Stomach (tissue), 9 donors: ENCODE data around the gene PSD4. TPM values are rescaled to one million over a fixed set of nuclear protein-coding genes. Genes with fewer than 3 reads are reported as not detected.

Source experiments
- DNase-seq, 2 donors: peaks; one replicate each; pipeline versions ENCODE4 v3.0.0 to v3.0.0-alpha.2; 2013 to 2019
- H3K27ac ChIP-seq, 5 donors: fragments of 200-600 bp in 4 of 5; sonication (generic) in 4 of 5; one replicate each; pipeline ENCODE4 v1.5.1; 2013 to 2019; ENCODE audit warnings: mild to moderate bottlenecking in 1 of 5, moderate library complexity in 1 of 5
- H3K27me3 ChIP-seq, 3 donors: fragments of 200-600 bp; sonication (generic); one replicate each; pipeline ENCODE4 v1.5.1; 2017 to 2019; ENCODE audit warnings: mixed run types in 1 of 3
- H3K36me3 ChIP-seq, 4 donors: fragments of 200-600 bp; sonication (generic); 1 replicate in 3 of 4; 2 replicates in 1 of 4; pipeline ENCODE4 v1.5.1; 2016 to 2019
- H3K4me1 ChIP-seq, 4 donors: fragments of 200-600 bp; sonication (generic); one replicate each; pipeline ENCODE4 v1.5.1; 2016 to 2019
- H3K4me3 ChIP-seq, 4 donors: fragments of 200-600 bp; sonication (generic) in 3 of 4; one replicate each; pipeline ENCODE4 v1.5.1; 2016 to 2019; ENCODE audit warnings: mild to moderate bottlenecking in 1 of 4
- H3K9me3 ChIP-seq, 4 donors: fragments of 200-600 bp; sonication (generic); one replicate each; pipeline ENCODE4 v1.5.1; 2016 to 2019
- CTCF ChIP-seq, 7 experiments: fragments of 450-650 bp in 4 of 7; fragments of 200-600 bp in 3 of 7; sonication (generic) in 3 of 7; IDR thresholded peaks; one replicate each; pipeline ENCODE4 v1.5.1; 2016 to 2019; ENCODE audit warnings: antibody characterized with exemption in 7 of 7, control low read depth in 2 of 7, mild to moderate bottlenecking in 1 of 7
- EP300 ChIP-seq: sonication (generic); formaldehyde crosslinking; IDR thresholded peaks from one replicate; pipeline ENCODE4 v1.6.1; 2017; ENCODE audit warnings: antibody characterized with exemption
- POLR2A ChIP-seq, 4 donors: fragments of 450-650 bp; IDR thresholded peaks; one replicate each; pipeline ENCODE4 v1.6.1; 2016; ENCODE audit warnings: antibody characterized with exemption in 4 of 4, control low read depth in 2 of 4, mild to moderate bottlenecking in 1 of 4, moderate library complexity in 1 of 4
- POLR2AphosphoS5 ChIP-seq, 3 donors: sonication (generic); formaldehyde crosslinking; IDR thresholded peaks; one replicate each; pipeline ENCODE4 v1.6.1; 2016; ENCODE audit warnings: antibody characterized with exemption in 3 of 3
- WGBS, 5 donors: extraction: QIAGEN DNeasy Blood & Tissue Kit in 3 of 5; methylation state at CpG; one replicate each; pipeline versions ENCODE4 v1.1.5 to v1.1.7; 2013 to 2018; 5-methylcytosine and 5-hydroxymethylcytosine counted together
- intact Hi-C: fragments of 100-400 bp; cut with DNase I; formaldehyde crosslinking; loops from one replicate; pipeline ENCODE4 v1.15.1; 2023; ENCODE audit warnings: low total_unique reads
- polyA plus RNA-seq, 3 donors: library from polyadenylated mRNA; stranded (reverse); fragments of 200-250 nt; gene quantifications; one replicate each; pipeline ENCODE4 v1.2.3, GENCODE V29; 2013
- total RNA-seq, 5 donors: library from RNA; depleted of rRNA; stranded (reverse); fragments of >200 nt; gene quantifications; one replicate each; pipeline versions ENCODE4 v1.1.0 to v1.2.3, GENCODE V29; 2014 to 2016
- donor health status: healthy with polysubstance abuse.
- donor health status: Bipolar disorder and iron deficiency.
- donor health status: healthy.

The PSD4 gene
- total and polyA plus RNA-seq, 8 donors = 19.9 to 146 (median 36.4) TPM

DNA sequence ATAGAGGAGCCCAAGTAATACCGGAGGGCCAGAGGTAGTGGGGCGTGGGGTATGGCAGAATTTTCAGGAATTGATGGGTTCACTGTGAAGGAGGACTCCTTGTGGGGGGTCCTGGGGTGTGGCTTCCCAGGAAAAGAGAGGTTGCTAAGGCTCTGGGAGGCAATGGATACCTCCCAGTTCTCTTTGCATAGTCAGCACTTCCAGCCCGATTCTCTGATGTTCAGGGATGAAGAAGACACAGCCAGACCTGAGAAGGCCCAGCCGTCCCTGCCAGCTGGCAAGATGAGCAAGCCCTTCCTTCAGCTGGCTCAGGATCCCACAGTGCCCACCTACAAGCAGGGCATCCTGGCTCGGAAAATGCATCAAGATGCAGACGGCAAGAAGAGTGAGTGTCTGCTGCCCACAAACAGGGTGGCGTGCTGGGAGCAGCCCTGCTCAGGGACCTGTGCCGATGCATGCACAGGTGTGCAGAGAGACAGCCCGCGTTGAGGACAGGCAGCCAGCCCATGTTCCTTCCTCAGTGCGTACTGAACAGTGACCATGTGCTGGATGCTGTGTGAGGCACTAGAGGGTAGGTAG, 22.2 kb downstream of the PSD4 start:
- Histone ChIP-seq H3K36me3 (peaks cover 10 to 75% (median 62%) of the 10 kb centered on the region in 4 donors), H3K9me3 (no peaks in the 10 kb centered on the region), H3K27me3 (no peaks in the 10 kb centered on the region), H3K27ac (no peak overlapping the region), H3K4me1 (peaks cover 7 to 28% (median 23%) of the 10 kb centered on the region in 4 donors), H3K4me3 (no peak overlapping the region)
- intact Hi-C loops = no loop called here
- no peak for DNase-seq
- TF ChIP-seq POLR2A (IDR thresholded peaks at IDR 0.05) (no peak), POLR2AphosphoS5 (IDR thresholded peaks at IDR 0.05) (no peak), EP300 (no peak), CTCF (IDR thresholded peaks at IDR 0.05) (no peak)
- 90 to 96% (median 93%) methylated on average over 11 of the region's 11 CpGs for WGBS, 5 donors

- 87 to 98% (median 94%) methylated on average over 4 of the region's 4 CpGs for WGBS, 5 donors
- H3K9me3 ChIP-seq = no peaks in the 10 kb centered on the region
- H3K4me3 ChIP-seq = no peak overlapping the region
- H3K27ac ChIP-seq = no peak overlapping the region
- intact Hi-C loops = no loop called here
- peaks cover 13 to 79% (median 64%) of the 10 kb centered on the region in 4 donors for H3K36me3 ChIP-seq
- TF ChIP-seq POLR2A (IDR thresholded peaks at IDR 0.05) (no peak), CTCF (IDR thresholded peaks at IDR 0.05) (no peak), EP300 (no peak), POLR2AphosphoS5 (IDR thresholded peaks at IDR 0.05) (no peak)
- no peaks in the 10 kb centered on the region for H3K27me3 ChIP-seq
- H3K4me1 ChIP-seq = peaks cover 7 to 33% (median 29%) of the 10 kb centered on the region in 4 donors
- DNase-seq = no peak
Measured at GRCh38 chr2:113196839-113197238, 23.1 kb downstream of the PSD4 start.

- no peaks in the 10 kb centered on the region for H3K9me3 ChIP-seq
- TF ChIP-seq POLR2A (IDR thresholded peaks at IDR 0.05) (no peak), POLR2AphosphoS5 (IDR thresholded peaks at IDR 0.05) (no peak), CTCF (IDR thresholded peaks at IDR 0.05) (no peak), EP300 (no peak)
- peaks cover 10 to 80% (median 67%) of the 10 kb centered on the region in 4 donors for H3K36me3 ChIP-seq
- H3K4me3 ChIP-seq = no peak overlapping the region
- H3K27me3 ChIP-seq = no peaks in the 10 kb centered on the region
- H3K27ac ChIP-seq = peak overlapping the region in 3 of 5 donors; percentile 88 to 96 (median 91)
- no peak for DNase-seq
- WGBS, 5 donors = 85 to 94% (median 90%) methylated on average over 17 of the region's 17 CpGs
- intact Hi-C loops = no loop called here
- H3K4me1 ChIP-seq = peaks cover 7 to 40% (median 34%) of the 10 kb centered on the region in 4 donors
Measured at GRCh38 chr2:113197347-113198047, 23.7 kb downstream of the PSD4 start.

DNA sequence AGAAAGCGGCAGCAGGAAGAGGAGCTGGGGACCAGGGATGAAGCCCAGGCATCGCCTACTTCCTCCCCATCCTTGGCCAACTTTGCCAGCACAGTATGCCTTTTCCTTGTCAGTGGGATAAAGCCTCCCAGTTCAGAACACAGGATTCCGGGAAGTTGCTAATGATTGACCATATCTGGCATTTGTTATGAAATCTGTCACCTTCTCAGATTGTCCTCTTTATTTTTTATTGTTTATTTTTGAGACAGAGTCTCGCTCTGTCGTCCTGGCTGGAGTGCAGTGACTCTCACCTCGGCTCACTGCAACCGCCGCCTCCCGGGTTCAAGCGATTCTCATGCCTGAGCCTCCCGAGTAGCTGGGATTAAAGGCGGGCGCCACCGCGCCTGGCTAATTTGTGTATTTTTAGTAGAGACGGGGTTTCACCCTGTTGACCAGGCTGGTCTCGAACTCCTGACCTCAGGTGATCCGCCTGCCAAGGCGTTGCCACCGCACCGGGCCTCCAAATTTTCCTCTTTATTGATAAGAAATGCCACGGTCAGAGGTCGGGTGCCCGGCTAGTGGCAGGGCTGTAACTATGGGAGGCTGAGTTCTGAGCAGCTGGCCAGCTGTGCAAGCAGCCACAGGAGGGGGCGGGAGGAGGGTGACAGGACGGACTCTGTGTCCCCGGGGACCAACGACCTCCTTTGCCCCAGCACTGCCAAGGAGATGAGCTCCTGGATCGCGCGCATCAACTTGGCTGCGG, 24.4 kb downstream of the PSD4 start:
- H3K36me3 ChIP-seq = peaks cover 4 to 77% (median 62%) of the 10 kb centered on the region in 4 donors
- DNase-seq = no peak
- H3K4me3 ChIP-seq = peak overlapping the region; percentile 53 to 76 (median 63)
- H3K9me3 ChIP-seq = no peaks in the 10 kb centered on the region
- H3K4me1 ChIP-seq = peaks cover 7 to 43% (median 34%) of the 10 kb centered on the region in 4 donors
- 43 to 59% (median 52%) methylated on average over 27 to 32 of the region's 32 CpGs for WGBS, 5 donors
- H3K27me3 ChIP-seq = no peaks in the 10 kb centered on the region
- intact Hi-C loops = no loop called here
- H3K27ac ChIP-seq = peak overlapping the region; percentile 77 to 96 (median 91)
- TF ChIP-seq POLR2A (IDR thresholded peaks at IDR 0.05) (no peak), EP300 (no peak), CTCF (IDR thresholded peaks at IDR 0.05) (no peak), POLR2AphosphoS5 (IDR thresholded peaks at IDR 0.05) (no peak)
